CD14-positive monocyte (primary cell): ENCODE measurements around the gene P2RY12. TPM values are rescaled to one million over a fixed set of nuclear protein-coding genes. Genes with fewer than 3 reads are reported as not detected.

Experiments
- DNase-seq, 3 donors: peaks; one replicate each; pipeline ENCODE4 v3.0.0-alpha.2; 2011 to 2022
- H2AFZ ChIP-seq: 2 replicates; pipeline ENCODE4 v1.6.0; 2012; ENCODE audit warnings: mild to moderate bottlenecking, low read depth, low read length, inconsistent platforms; ENCODE audit not compliant: insufficient read depth, poor library complexity, severe bottlenecking
- H3K27ac ChIP-seq, 2 donors: 1 replicate in 1 of 2; 2 replicates in 1 of 2; pipeline ENCODE4 v1.5.1; 2012 to 2013; ENCODE audit warnings: low read length in 2 of 2, control low read depth in 1 of 2, inconsistent platforms in 1 of 2, low read depth in 1 of 2, mild to moderate bottlenecking in 1 of 2
- H3K27me3 ChIP-seq, 2 donors: one replicate each; pipeline versions ENCODE4 v1.6.0 to v1.6.1; 2011 to 2013; ENCODE audit warnings: low read length in 2 of 2; ENCODE audit not compliant: control insufficient read depth in 2 of 2, insufficient read depth in 2 of 2
- H3K36me3 ChIP-seq, 2 donors: replicated peaks in 1 of 2; 1 replicate in 1 of 2; 2 replicates in 1 of 2; pipeline versions ENCODE4 v1.5.1 to v1.6.1; 2012 to 2013; ENCODE audit warnings: low read length in 2 of 2, control low read depth in 1 of 2, inconsistent platforms in 1 of 2, mild to moderate bottlenecking in 1 of 2; ENCODE audit not compliant: insufficient read depth in 2 of 2, control insufficient read depth in 1 of 2
- H3K4me1 ChIP-seq, 2 donors: 1 replicate in 1 of 2; 2 replicates in 1 of 2; pipeline versions ENCODE4 v1.5.1 to v1.6.1; 2012 to 2013; ENCODE audit warnings: low read length in 2 of 2, control low read depth in 1 of 2, inconsistent platforms in 1 of 2, mild to moderate bottlenecking in 1 of 2, moderate library complexity in 1 of 2; ENCODE audit not compliant: insufficient read depth in 2 of 2, control insufficient read depth in 1 of 2
- H3K4me2 ChIP-seq: replicated peaks from 2 replicates; pipeline ENCODE3; 2012; ENCODE audit warnings: low read length, moderate library complexity, mild to moderate bottlenecking; ENCODE audit not compliant: poor library complexity, severe bottlenecking; ENCODE audit errors: extremely low read depth
- H3K4me3 ChIP-seq, 3 experiments: fragments of 200-600 bp in 1 of 3; sonication (generic) in 1 of 3; replicated peaks in 1 of 3; 1 replicate in 2 of 3; 2 replicates in 1 of 3; pipeline ENCODE4 v1.5.1; 2011 to 2013; ENCODE audit warnings: low read length in 3 of 3, mild to moderate bottlenecking in 3 of 3, control low read depth in 2 of 3, low read depth in 2 of 3, inconsistent platforms in 1 of 3, moderate library complexity in 1 of 3
- H3K79me2 ChIP-seq: 2 replicates; pipeline ENCODE4 v1.6.0; 2012; ENCODE audit warnings: mild to moderate bottlenecking, control low read depth, inconsistent platforms, low read length, moderate library complexity; ENCODE audit not compliant: insufficient read depth
- H3K9ac ChIP-seq: 2 replicates; pipeline ENCODE4 v1.6.0; 2017; ENCODE audit warnings: low read length, mild to moderate bottlenecking; ENCODE audit not compliant: insufficient read depth, poor library complexity, severe bottlenecking
- H3K9me3 ChIP-seq, 2 donors: replicated peaks in 1 of 2; 1 replicate in 1 of 2; 2 replicates in 1 of 2; pipeline versions ENCODE4 v1.5.1 to v1.6.1; 2012 to 2013; ENCODE audit warnings: low read length in 2 of 2, control low read depth in 1 of 2; ENCODE audit not compliant: control insufficient read depth in 1 of 2, insufficient read depth in 1 of 2
- H4K20me1 ChIP-seq: 2 replicates; pipeline ENCODE4 v1.6.0; 2012; ENCODE audit warnings: mild to moderate bottlenecking, low read length, control low read depth, moderate library complexity; ENCODE audit not compliant: insufficient read depth
- H3K27ac Mint-ChIP-seq, 7 donors: one replicate each; pipeline ENCODE4 v1.8.0; 2020; ENCODE audit warnings: mild to moderate bottlenecking in 7 of 7, mixed read lengths in 7 of 7, moderate library complexity in 6 of 7, inconsistent platforms in 2 of 7
- H3K27me3 Mint-ChIP-seq, 3 donors: one replicate each; pipeline ENCODE4 v1.8.0; 2021 to 2022; ENCODE audit warnings: low read depth in 3 of 3, mild to moderate bottlenecking in 3 of 3, mixed read lengths in 3 of 3, moderate library complexity in 3 of 3, inconsistent platforms in 1 of 3
- H3K36me3 Mint-ChIP-seq, 2 donors: one replicate each; pipeline ENCODE4 v1.8.0; 2020; ENCODE audit warnings: mixed read lengths in 2 of 2, inconsistent platforms in 1 of 2, mild to moderate bottlenecking in 1 of 2
- H3K4me1 Mint-ChIP-seq: one replicate; pipeline ENCODE4 v1.8.0; 2020; ENCODE audit warnings: mild to moderate bottlenecking, mixed read lengths
- H3K4me3 Mint-ChIP-seq, 2 donors: one replicate each; pipeline ENCODE4 v1.8.0; 2020; ENCODE audit warnings: mild to moderate bottlenecking in 2 of 2, mixed read lengths in 2 of 2, moderate library complexity in 1 of 2
- H3K9me3 Mint-ChIP-seq, 7 donors: one replicate each; pipeline ENCODE4 v1.8.0; 2020 to 2022; ENCODE audit warnings: mixed read lengths in 7 of 7, mild to moderate bottlenecking in 6 of 7, moderate library complexity in 6 of 7, inconsistent platforms in 2 of 7
- WGBS: methylation state at CpG from one replicate; pipeline ENCODE4 v1.1.5; 2013; ENCODE audit warnings: missing lambda C conversion rate; ENCODE audit not compliant: insufficient coverage; 5-methylcytosine and 5-hydroxymethylcytosine counted together
- intact Hi-C, 2 donors: fragments of 100-400 bp; cut with micrococcal nuclease; formaldehyde crosslinking; loops; one replicate each; pipeline versions ENCODE4 v1.15.0 to v1.15.1; 2023
- polyA plus RNA-seq, 3 donors: library from polyadenylated mRNA; depleted of rRNA in 1 of 3; unstranded in 2 of 3; stranded (reverse) in 1 of 3; fragments of 300-500 nt in 2 of 3; fragments of >200 nt in 1 of 3; fragmentation: Illumina TruSeq in 2 of 3; gene quantifications; 1 replicate in 2 of 3; 2 replicates in 1 of 3; pipeline ENCODE4 v1.2.3, GENCODE V29; 2012 to 2021
- TF ChIP-seq, protein P1 (sequence below): fragments of 200-600 bp; IDR thresholded peaks from one replicate; pipeline ENCODE4 v1.8.0; 2022; ENCODE audit warnings: antibody characterized with exemption, mild to moderate bottlenecking

The P2RY12 gene
- polyA plus RNA-seq, 3 donors, result 1.9 to 3.0 (median 2.7) TPM

- Histone ChIP-seq H3K9ac (no peak overlapping the region), H4K20me1 (no peaks in the 10 kb centered on the region), H3K4me3 (no peak overlapping the region), H3K9me3 (no peaks in the 10 kb centered on the region), H2AFZ (no peak overlapping the region), H3K79me2 (no peaks in the 10 kb centered on the region), H3K27ac (no peak overlapping the region), H3K4me1 (peaks cover 30 to 35% of the 10 kb centered on the region in 2 donors), H3K27me3 (no peaks in the 10 kb centered on the region), H3K4me2 (no peak overlapping the region), H3K36me3 (no peaks in the 10 kb centered on the region)
- H3K4me1 Mint-ChIP-seq, result peaks cover 37% of the 10 kb centered on the region
- peak overlapping the region in 2 of 7 donors; percentile 6 to 18 for H3K27ac Mint-ChIP-seq
- no peak overlapping the region for H3K4me3 Mint-ChIP-seq
- peak; percentile 14 to 43 (median 18) for DNase-seq
- WGBS, result no CpG with 5 or more reads among the region's 2 CpGs
- peaks cover 0 to 2% (median 0%) of the 10 kb centered on the region in 7 donors for H3K9me3 Mint-ChIP-seq
- intact Hi-C loops, result no loop called here
- TF ChIP-seq, protein P1, sequence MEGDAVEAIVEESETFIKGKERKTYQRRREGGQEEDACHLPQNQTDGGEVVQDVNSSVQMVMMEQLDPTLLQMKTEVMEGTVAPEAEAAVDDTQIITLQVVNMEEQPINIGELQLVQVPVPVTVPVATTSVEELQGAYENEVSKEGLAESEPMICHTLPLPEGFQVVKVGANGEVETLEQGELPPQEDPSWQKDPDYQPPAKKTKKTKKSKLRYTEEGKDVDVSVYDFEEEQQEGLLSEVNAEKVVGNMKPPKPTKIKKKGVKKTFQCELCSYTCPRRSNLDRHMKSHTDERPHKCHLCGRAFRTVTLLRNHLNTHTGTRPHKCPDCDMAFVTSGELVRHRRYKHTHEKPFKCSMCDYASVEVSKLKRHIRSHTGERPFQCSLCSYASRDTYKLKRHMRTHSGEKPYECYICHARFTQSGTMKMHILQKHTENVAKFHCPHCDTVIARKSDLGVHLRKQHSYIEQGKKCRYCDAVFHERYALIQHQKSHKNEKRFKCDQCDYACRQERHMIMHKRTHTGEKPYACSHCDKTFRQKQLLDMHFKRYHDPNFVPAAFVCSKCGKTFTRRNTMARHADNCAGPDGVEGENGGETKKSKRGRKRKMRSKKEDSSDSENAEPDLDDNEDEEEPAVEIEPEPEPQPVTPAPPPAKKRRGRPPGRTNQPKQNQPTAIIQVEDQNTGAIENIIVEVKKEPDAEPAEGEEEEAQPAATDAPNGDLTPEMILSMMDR, result no peak
- peaks cover 0 to 2% (median 0%) of the 10 kb centered on the region in 3 donors for H3K27me3 Mint-ChIP-seq
- H3K36me3 Mint-ChIP-seq, result no peaks in the 10 kb centered on the region
Observed at GRCh38 chr3:151391720-151392119, 7.2 kb upstream of the P2RY12 start.

GRCh38 chr3:151387842-151388241 is 3.3 kb upstream of the P2RY12 start:
- H3K4me1 ChIP-seq, result peaks cover 54 to 71% of the 10 kb centered on the region in 2 donors
- peaks cover 0 to 2% (median 0%) of the 10 kb centered on the region in 3 donors for H3K27me3 Mint-ChIP-seq
- WGBS, result 0% methylated on average over 2 of the region's 9 CpGs

More at GRCh38 chr3:151387842-151388241, 3.3 kb upstream of the P2RY12 start:
- no peaks in the 10 kb centered on the region for H3K9me3 ChIP-seq
- TF ChIP-seq, protein P1, result no peak
- H3K9me3 Mint-ChIP-seq, result peaks cover 0 to 2% (median 0%) of the 10 kb centered on the region in 7 donors
- peak overlapping the region in 2 of 3 experiments; percentile 16 to 44 for H3K4me3 ChIP-seq
- DNase-seq, result peak in 2 of 3 donors; percentile 61 to 74
- H3K36me3 Mint-ChIP-seq, result no peaks in the 10 kb centered on the region
- peaks cover 64% of the 10 kb centered on the region for H3K4me1 Mint-ChIP-seq
- peak overlapping the region; percentile 18 to 77 for H3K4me3 Mint-ChIP-seq
- H3K9ac ChIP-seq, result no peak overlapping the region
- no peaks in the 10 kb centered on the region for H4K20me1 ChIP-seq
- no peaks in the 10 kb centered on the region for H3K79me2 ChIP-seq
- peak overlapping the region; percentile 2 for H2AFZ ChIP-seq
- peak overlapping the region; percentile 78 to 96 (median 93) for H3K27ac Mint-ChIP-seq
- H3K36me3 ChIP-seq, result no peaks in the 10 kb centered on the region
- H3K27me3 ChIP-seq, result no peaks in the 10 kb centered on the region
- H3K27ac ChIP-seq, result peak overlapping the region; percentile 77 to 81
- intact Hi-C loops, result loop anchor here (5.0 to 10.0 kb wide), 2 partner anchors 41 to 63 kb away; partner anchors contain the start of gene P2RY13 (in 1 of the 2)
- peak overlapping the region; percentile 56 for H3K4me2 ChIP-seq
